ENCODE measurements around the gene TMPRSS4.

DNA sequence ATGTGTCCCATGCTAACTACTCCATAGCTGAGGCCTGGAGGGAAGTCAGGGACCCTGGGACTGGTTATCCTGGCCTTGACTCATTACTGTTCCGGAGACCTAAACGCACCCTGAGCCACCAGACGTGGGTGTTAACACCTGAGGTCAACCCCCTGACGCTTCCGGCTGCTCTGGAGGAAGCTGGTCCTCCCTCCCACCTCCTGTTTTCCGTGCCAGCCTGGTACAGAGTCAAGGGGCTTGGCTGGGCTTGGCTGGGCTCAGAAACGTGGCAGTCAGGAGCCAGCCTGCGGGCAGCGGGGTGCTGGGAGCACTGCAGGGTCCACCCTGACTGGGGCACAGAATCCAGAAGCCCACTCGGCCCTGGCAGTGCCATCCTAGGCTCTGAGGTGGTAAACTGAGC lies 2.6 kb downstream of the TMPRSS4 start:
- TF ChIP-seq POLR2AphosphoS5 (IDR thresholded peaks at IDR 0.05; ENCODE audit: low read depth) (no peak), EZH2phosphoT487 (IDR thresholded peaks at IDR 0.05; ENCODE audit: unreplicated experiment) (no peak), JUNB (IDR thresholded peaks at IDR 0.05; ENCODE audit: unreplicated experiment) (no peak), EZH2 (IDR thresholded peaks at IDR 0.05; ENCODE audit: low read depth, unreplicated experiment) (no peak), CREB1 (CRISPR knock-in tag; IDR thresholded peaks at IDR 0.05; ENCODE audit: low read depth) (no peak), NANOG (IDR thresholded peaks at IDR 0.05; ENCODE audit: borderline replicate concordance) (no peak), ZNF114 (CRISPR knock-in tag; IDR thresholded peaks at IDR 0.05) (no peak), STAT1 (IDR thresholded peaks at IDR 0.05; ENCODE audit: unreplicated experiment) (no peak)
- TF ChIP-seq, protein P1, sequence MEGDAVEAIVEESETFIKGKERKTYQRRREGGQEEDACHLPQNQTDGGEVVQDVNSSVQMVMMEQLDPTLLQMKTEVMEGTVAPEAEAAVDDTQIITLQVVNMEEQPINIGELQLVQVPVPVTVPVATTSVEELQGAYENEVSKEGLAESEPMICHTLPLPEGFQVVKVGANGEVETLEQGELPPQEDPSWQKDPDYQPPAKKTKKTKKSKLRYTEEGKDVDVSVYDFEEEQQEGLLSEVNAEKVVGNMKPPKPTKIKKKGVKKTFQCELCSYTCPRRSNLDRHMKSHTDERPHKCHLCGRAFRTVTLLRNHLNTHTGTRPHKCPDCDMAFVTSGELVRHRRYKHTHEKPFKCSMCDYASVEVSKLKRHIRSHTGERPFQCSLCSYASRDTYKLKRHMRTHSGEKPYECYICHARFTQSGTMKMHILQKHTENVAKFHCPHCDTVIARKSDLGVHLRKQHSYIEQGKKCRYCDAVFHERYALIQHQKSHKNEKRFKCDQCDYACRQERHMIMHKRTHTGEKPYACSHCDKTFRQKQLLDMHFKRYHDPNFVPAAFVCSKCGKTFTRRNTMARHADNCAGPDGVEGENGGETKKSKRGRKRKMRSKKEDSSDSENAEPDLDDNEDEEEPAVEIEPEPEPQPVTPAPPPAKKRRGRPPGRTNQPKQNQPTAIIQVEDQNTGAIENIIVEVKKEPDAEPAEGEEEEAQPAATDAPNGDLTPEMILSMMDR (conservative IDR thresholded peaks at IDR 0.05; ENCODE audit: low read depth in 2 of 2) = no peak
- TF ChIP-seq, protein P2, sequence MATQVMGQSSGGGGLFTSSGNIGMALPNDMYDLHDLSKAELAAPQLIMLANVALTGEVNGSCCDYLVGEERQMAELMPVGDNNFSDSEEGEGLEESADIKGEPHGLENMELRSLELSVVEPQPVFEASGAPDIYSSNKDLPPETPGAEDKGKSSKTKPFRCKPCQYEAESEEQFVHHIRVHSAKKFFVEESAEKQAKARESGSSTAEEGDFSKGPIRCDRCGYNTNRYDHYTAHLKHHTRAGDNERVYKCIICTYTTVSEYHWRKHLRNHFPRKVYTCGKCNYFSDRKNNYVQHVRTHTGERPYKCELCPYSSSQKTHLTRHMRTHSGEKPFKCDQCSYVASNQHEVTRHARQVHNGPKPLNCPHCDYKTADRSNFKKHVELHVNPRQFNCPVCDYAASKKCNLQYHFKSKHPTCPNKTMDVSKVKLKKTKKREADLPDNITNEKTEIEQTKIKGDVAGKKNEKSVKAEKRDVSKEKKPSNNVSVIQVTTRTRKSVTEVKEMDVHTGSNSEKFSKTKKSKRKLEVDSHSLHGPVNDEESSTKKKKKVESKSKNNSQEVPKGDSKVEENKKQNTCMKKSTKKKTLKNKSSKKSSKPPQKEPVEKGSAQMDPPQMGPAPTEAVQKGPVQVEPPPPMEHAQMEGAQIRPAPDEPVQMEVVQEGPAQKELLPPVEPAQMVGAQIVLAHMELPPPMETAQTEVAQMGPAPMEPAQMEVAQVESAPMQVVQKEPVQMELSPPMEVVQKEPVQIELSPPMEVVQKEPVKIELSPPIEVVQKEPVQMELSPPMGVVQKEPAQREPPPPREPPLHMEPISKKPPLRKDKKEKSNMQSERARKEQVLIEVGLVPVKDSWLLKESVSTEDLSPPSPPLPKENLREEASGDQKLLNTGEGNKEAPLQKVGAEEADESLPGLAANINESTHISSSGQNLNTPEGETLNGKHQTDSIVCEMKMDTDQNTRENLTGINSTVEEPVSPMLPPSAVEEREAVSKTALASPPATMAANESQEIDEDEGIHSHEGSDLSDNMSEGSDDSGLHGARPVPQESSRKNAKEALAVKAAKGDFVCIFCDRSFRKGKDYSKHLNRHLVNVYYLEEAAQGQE (IDR thresholded peaks at IDR 0.05; ENCODE audit: unreplicated experiment) = no peak
- TF ChIP-seq, protein P3, sequence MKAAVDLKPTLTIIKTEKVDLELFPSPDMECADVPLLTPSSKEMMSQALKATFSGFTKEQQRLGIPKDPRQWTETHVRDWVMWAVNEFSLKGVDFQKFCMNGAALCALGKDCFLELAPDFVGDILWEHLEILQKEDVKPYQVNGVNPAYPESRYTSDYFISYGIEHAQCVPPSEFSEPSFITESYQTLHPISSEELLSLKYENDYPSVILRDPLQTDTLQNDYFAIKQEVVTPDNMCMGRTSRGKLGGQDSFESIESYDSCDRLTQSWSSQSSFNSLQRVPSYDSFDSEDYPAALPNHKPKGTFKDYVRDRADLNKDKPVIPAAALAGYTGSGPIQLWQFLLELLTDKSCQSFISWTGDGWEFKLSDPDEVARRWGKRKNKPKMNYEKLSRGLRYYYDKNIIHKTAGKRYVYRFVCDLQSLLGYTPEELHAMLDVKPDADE (IDR thresholded peaks at IDR 0.05) = no peak
